Activated CD4-positive, alpha-beta T cell treated with anti-CD3 and anti-CD28 coated beads, Interleukin-2, Interleukin-6, amounts not matched to agents 100 ng/mL and 50 ng/mL, durations not matched to agents 16 hours and 8 hours (primary cell): Measurements from ENCODE around the gene MBD2.
"Not testable (repeated sequence)": the region's sequence is repeated elsewhere in the genome, so short reads cannot be mapped to it uniquely, and the experiment has no call there.

Experiments used
- DNase-seq: peaks from one replicate; pipeline ENCODE4 v3.0.0-alpha.2; 2020

The MBD2 gene

GRCh38 chr18:54224379-54225014 lies at the start of gene MBD2:
TSS of gene MBD2 (minus strand) at chr18:54224669. CDS start at chr18:54224559, 110 bp downstream.
- DNase-seq, result peak; percentile 97

- DNase-seq, result peak; percentile 82
Observed at GRCh38 chr18:54269893-54270844, 45.7 kb upstream of the MBD2 start.

GRCh38 chr18:54268751-54269150 lies 44.3 kb upstream of the MBD2 start:
- DNase-seq, result no peak

GRCh38 chr18:54267701-54268100 lies 43.2 kb upstream of the MBD2 start:
- no peak for DNase-seq

GRCh38 chr18:54263904-54264336 lies 39.5 kb upstream of the MBD2 start:
- peak; percentile 89 for DNase-seq

- peak; percentile 85 for DNase-seq
Observed at GRCh38 chr18:54261894-54262293, 37.4 kb upstream of the MBD2 start.

GRCh38 chr18:54260396-54261072 lies 36.1 kb upstream of the MBD2 start:
- DNase-seq, result peak; percentile 59

GRCh38 chr18:54257818-54258217 lies 33.3 kb upstream of the MBD2 start:
- DNase-seq, result not testable (repeated sequence)

GRCh38 chr18:54257015-54257414 lies 32.5 kb upstream of the MBD2 start:
- no peak for DNase-seq

- DNase-seq, result no peak
Observed at GRCh38 chr18:54255141-54255540, 30.7 kb upstream of the MBD2 start.

- DNase-seq, result no peak
Observed at GRCh38 chr18:54254265-54254758, 29.8 kb upstream of the MBD2 start.

GRCh38 chr18:54251606-54252390 lies 27.3 kb upstream of the MBD2 start:
- no peak for DNase-seq

- DNase-seq, result peak; percentile 25
Observed at GRCh38 chr18:54250846-54251261, 26.4 kb upstream of the MBD2 start.

GRCh38 chr18:54247511-54248175 lies 23.2 kb upstream of the MBD2 start:
- DNase-seq, result no peak

- DNase-seq, result no peak
Observed at GRCh38 chr18:54242327-54242726, 17.9 kb upstream of the MBD2 start.

GRCh38 chr18:54241483-54241882 lies 17.0 kb upstream of the MBD2 start:
- no peak for DNase-seq

GRCh38 chr18:54240629-54241107 lies 16.2 kb upstream of the MBD2 start:
- no peak for DNase-seq

- DNase-seq, result no peak
Observed at GRCh38 chr18:54239601-54240000, 15.1 kb upstream of the MBD2 start.

- no peak for DNase-seq
Observed at GRCh38 chr18:54239091-54239490, 14.6 kb upstream of the MBD2 start.

GRCh38 chr18:54238173-54238936 lies 13.9 kb upstream of the MBD2 start:
- DNase-seq, result no peak

- DNase-seq, result no peak
Observed at GRCh38 chr18:54235871-54236270, 11.4 kb upstream of the MBD2 start.
